GM21737 (cell line): Measurements from ENCODE around the gene SLC27A6.
"Not testable (repeated sequence)": the region's sequence is repeated elsewhere in the genome, so short reads cannot be mapped to it uniquely, and the experiment has no call there.

Experiments used
- ATAC-seq: cut with Tn5 transposase; IDR thresholded peaks from one replicate; pipeline ENCODE4 v1.9.1; 2021; ENCODE audit warnings: mild to moderate bottlenecking, moderate library complexity; ENCODE audit not compliant: unreplicated experiment

Gene SLC27A6

GRCh38 chr5:128965011-128965637 is at the start of gene SLC27A6:
SLC27A6 (plus strand) TSS chr5:128965488; CDS start chr5:128966138, 650 bp downstream.
- no peak for ATAC-seq

DNA sequence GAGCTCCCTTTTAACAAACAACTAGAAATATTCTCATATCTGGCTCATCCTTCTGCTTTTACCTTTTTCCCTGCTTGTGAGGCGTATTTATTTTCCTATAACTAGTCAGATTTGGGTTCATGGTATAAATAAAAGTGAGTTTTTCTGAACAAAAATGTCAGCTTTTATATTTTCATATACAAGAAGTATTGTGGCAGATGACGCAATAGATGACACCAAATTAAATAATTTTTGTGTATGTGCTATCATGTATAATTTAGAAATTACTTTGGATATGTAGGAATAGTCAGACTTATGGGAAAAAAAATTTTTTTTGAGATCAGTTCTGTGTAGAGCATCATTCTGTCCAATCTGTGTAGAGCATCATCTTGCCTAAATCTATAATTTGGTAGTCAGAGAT is 45.7 kb upstream of the SLC27A6 start:
- ATAC-seq = no peak

GRCh38 chr5:128920345-128921215 is 44.7 kb upstream of the SLC27A6 start:
- ATAC-seq = no peak

GRCh38 chr5:128924299-128924698 is 41.0 kb upstream of the SLC27A6 start:
- no peak for ATAC-seq

GRCh38 chr5:128925973-128926372 is 39.3 kb upstream of the SLC27A6 start:
- no peak for ATAC-seq

DNA sequence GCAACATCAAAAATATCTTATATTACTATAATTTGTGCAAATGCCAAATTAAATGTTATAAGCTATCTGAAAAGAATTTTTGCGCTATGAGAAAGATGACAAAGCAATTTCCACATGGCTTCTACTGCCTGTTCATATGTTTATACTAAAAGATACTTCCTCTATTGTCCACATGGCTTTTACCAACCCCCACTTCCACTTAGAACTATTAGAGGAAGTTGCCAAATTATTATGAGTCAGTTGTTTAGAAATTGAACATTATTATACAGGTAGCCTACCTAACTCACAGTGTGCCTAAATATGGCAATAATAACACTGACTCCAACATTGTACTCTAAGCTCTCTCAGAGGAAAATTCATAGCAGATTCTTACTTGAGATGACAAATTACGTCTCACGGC is 37.6 kb upstream of the SLC27A6 start:
- no peak for ATAC-seq

DNA sequence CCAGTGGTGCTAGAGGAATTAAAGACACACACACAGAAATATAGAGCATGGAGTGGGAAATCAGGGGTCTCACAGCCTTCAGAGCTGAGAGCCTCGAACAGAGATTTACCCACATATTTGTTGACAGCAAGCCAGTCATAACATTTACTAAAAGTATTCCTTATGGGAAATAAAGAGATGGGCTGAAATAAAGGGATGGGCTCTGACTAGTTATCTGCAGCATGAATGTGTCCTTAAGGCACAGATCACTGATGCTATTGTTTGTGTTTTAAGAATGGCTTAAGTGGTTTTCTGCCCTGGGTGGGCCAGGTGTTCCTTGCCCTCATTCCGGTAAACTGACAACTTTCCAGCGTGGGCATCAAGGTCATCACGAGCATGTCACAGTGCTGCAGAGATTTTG is 33.1 kb upstream of the SLC27A6 start:
- not testable (repeated sequence) for ATAC-seq

GRCh38 chr5:128943100-128943499 is 22.2 kb upstream of the SLC27A6 start:
- not testable (repeated sequence) for ATAC-seq

GRCh38 chr5:128949847-128950546 is 15.3 kb upstream of the SLC27A6 start:
- no peak for ATAC-seq

DNA sequence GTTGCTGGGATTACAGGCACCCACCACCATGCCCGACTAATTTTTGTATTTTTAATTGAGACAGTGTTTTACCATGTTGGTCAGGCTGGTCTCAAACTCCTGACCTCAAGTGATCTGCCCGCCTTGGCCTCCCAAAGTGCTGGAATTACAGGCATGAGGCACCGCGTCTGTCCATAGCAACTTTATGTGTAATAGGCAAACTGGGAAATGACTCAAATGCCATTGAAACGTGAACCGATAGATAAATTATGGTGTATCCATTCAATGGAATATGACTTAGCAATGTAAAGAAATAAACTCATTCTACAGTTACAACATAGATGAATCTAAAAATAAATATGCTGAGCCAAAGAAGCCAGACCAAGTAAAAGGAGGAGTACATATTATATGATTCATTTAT is 14.0 kb upstream of the SLC27A6 start:
- ATAC-seq = not testable (repeated sequence)

DNA sequence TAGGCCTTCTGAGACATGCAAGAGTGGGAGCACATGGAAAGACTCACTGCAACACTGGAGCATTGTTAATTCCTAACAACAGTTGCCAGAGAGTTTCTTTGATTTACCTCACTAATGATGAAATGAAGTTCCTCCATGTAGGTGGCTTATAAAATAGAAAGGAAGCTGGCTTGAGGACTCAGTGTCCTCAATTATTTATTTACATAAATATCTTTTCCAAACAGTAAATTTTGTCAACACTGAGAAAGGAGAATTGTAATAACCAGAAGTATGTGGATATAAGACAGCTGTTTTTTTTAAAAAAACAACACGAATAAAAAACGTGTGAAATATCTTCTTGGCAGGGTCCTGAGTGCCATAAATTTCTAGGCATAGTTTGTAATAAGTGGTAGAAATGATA is 9.1 kb upstream of the SLC27A6 start:
- no peak for ATAC-seq

- ATAC-seq = no peak
These were observed 3.1 kb upstream of the SLC27A6 start for GRCh38 chr5:128962211-128962610.

- no peak for ATAC-seq
These were observed 482 bp downstream of the SLC27A6 start for GRCh38 chr5:128965638-128966302.

DNA sequence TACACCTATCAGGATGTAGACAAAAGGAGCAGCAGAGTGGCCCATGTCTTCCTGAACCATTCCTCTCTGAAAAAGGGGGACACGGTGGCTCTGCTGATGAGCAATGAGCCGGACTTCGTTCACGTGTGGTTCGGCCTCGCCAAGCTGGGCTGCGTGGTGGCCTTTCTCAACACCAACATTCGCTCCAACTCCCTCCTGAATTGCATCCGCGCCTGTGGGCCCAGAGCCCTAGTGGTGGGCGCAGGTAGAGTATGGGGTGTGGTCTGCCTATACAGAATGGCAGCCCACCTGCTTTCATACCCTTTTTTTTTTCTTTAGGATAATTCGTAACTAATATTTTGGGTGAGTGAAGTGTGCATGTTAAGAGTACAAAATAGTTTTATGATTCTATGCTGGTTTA is 1.1 kb downstream of the SLC27A6 start:
- no peak for ATAC-seq

DNA sequence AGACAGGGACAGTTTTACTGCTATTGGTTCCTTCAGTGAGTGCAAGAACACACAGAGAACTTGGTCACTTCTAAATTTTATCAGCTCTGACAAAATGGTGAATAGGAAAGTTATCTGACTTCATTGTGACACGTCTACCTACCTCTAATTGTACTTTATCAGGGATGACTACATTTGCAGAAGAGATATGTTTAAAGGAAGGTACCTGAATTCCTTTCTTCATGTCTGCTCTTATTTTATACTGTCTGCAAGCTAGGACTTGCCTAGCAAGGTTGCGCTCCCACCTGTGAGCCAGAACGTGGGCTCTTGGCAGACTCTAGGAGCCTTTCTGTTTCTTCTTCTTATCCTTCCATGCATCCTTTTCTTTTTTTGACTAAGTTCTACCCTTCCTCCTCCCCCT is 1.6 kb downstream of the SLC27A6 start:
- ATAC-seq = no peak

- no peak for ATAC-seq
These were observed 8.0 kb downstream of the SLC27A6 start for GRCh38 chr5:128973244-128973643.

- no peak for ATAC-seq
These were observed 9.3 kb downstream of the SLC27A6 start for GRCh38 chr5:128974567-128974966.

- ATAC-seq = no peak
These were observed 14.5 kb downstream of the SLC27A6 start for GRCh38 chr5:128979761-128980160.

GRCh38 chr5:128980917-128981316 is 15.6 kb downstream of the SLC27A6 start:
- ATAC-seq = no peak

- no peak for ATAC-seq
These were observed 19.2 kb downstream of the SLC27A6 start for GRCh38 chr5:128984480-128984879.

DNA sequence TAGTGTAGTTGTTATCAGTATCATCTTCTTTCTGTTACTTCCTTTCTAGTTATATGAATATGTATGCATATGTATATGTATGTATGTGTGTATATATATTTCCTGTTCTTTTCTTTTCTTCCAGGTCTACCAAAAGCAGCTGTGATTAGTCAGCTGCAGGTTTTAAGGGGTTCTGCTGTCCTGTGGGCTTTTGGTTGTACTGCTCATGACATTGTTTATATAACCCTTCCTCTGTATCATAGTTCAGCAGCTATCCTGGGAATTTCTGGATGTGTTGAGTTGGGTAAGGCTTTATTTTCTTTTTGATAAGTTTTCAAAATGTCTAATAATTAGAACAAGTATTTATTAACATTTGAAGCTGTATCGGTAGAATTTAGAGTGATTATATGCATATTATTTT is 23.2 kb downstream of the SLC27A6 start:
- no peak for ATAC-seq
